ENCODE data around the gene WDR90. TPM values are rescaled to one million over a fixed set of nuclear protein-coding genes. Genes with fewer than 3 reads are reported as not detected.

Gene WDR90
- total RNA-seq, 1 donor from 2014 or later, result 77.2 TPM

DNA sequence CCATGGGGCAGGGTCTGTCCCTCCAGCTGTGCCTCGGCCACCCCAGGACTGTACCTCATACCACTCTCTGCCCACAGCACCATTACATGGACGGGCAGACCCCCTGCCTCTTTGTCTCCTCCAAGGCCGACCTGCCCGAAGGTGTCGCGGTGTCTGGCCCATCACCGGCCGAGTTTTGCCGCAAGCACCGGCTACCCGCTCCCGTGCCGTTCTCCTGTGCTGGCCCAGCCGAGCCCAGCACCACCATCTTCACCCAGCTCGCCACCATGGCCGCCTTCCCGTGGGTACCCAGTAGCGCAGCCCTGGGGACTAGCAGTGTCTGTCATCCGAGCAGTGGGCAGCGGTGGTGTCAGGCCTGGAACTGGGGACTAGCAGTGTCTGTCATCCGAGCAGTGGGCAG, 23.7 kb downstream of the WDR90 start:
- Mint-ChIP-seq H3K4me3 (ENCODE audit: low read depth) (no peak overlapping the region), H3K9me3 (no peaks in the 10 kb centered on the region), H3K27ac (no peak overlapping the region), H3K36me3 (ENCODE audit: low read depth) (peaks cover 10% of the 10 kb centered on the region), H3K27me3 (ENCODE audit: low read depth) (peaks cover 4% of the 10 kb centered on the region), H3K4me1 (ENCODE audit: low read depth) (no peaks in the 10 kb centered on the region)
- no peak for DNase-seq (ENCODE audit: low spot score)
- intact Hi-C loops (cut with micrococcal nuclease), result no loop called here

DNA sequence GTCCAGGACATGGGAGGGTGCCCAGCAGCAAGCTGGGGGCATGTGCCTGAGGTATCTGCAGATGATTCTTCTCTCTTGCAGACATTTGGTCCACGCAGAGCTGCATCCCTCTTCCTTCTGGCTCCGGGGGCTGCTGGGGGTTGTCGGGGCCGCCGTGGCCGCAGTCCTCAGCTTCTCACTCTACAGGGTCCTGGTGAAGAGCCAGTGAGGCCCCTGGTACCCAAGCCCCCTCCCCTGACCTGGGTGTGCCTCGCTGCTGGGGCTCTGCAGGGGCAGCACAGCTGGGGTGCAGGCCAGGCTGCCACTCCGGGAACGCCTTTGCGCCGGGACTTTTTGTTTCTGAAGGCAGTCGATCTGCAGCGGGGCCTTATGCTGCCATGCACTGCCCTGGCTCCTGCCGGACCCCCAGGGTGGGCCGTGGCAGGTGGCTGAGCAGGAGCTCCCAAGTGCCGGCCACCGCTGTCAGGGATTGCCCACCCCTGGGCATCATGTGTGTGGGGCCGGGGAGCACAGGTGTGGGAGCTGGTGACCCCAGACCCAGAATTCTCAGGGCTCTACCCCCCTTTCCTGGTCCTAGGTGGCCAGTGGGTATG, 24.3 kb downstream of the WDR90 start:
- peaks cover 10% of the 10 kb centered on the region for H3K36me3 Mint-ChIP-seq (ENCODE audit: low read depth)
- H3K4me3 Mint-ChIP-seq (ENCODE audit: low read depth), result no peak overlapping the region

DNA sequence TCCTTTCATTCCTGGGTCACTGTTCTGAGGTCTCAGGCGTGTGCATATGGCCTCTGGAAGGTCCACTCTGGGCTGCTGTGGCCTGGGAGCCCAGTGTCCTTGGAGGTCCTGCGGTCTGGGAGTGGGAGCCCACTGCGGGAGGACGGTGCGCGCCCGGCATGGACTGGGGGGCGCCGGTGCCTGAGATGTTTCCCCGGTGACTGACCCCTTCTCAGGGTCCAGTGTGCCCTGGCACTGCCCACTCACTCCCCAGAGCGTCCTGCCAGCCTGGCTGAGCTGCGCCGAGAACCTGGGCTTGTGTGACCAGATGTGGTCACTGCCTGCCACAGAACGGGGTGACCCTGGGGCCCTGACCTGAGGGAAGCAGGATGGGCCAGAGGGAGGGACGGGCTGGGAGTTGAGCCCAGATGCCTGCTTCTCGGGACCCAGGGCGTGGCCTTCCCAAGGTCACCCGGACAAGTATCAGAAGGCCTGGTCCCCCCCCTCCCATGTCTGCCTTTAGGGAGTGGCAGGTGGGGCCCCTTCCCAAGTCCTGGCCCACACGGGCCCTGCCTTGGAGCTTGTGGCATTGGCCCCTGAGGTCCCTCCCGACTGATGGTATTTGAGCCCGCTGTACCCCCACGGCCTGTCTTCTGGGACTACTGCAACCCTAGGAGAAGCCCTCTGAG, 25.2 kb downstream of the WDR90 start:
- H3K4me3 Mint-ChIP-seq (ENCODE audit: low read depth), result no peak overlapping the region
- no peak for DNase-seq (ENCODE audit: low spot score)
- H3K36me3 Mint-ChIP-seq (ENCODE audit: low read depth), result peaks cover 10% of the 10 kb centered on the region
- H3K27me3 Mint-ChIP-seq (ENCODE audit: low read depth), result peaks cover 4% of the 10 kb centered on the region
- no peaks in the 10 kb centered on the region for H3K9me3 Mint-ChIP-seq
- H3K4me1 Mint-ChIP-seq (ENCODE audit: low read depth), result peaks cover 3% of the 10 kb centered on the region
- no peak overlapping the region for H3K27ac Mint-ChIP-seq
- intact Hi-C loops (cut with micrococcal nuclease), result no loop called here

More for the DNA sequence above, 24.3 kb downstream of the WDR90 start:
- Mint-ChIP-seq H3K27ac (no peak overlapping the region), H3K9me3 (no peaks in the 10 kb centered on the region), H3K4me1 (ENCODE audit: low read depth) (no peaks in the 10 kb centered on the region), H3K27me3 (ENCODE audit: low read depth) (peaks cover 4% of the 10 kb centered on the region)
- no peak for DNase-seq (ENCODE audit: low spot score)
- intact Hi-C loops (cut with micrococcal nuclease), result no loop called here

DNA sequence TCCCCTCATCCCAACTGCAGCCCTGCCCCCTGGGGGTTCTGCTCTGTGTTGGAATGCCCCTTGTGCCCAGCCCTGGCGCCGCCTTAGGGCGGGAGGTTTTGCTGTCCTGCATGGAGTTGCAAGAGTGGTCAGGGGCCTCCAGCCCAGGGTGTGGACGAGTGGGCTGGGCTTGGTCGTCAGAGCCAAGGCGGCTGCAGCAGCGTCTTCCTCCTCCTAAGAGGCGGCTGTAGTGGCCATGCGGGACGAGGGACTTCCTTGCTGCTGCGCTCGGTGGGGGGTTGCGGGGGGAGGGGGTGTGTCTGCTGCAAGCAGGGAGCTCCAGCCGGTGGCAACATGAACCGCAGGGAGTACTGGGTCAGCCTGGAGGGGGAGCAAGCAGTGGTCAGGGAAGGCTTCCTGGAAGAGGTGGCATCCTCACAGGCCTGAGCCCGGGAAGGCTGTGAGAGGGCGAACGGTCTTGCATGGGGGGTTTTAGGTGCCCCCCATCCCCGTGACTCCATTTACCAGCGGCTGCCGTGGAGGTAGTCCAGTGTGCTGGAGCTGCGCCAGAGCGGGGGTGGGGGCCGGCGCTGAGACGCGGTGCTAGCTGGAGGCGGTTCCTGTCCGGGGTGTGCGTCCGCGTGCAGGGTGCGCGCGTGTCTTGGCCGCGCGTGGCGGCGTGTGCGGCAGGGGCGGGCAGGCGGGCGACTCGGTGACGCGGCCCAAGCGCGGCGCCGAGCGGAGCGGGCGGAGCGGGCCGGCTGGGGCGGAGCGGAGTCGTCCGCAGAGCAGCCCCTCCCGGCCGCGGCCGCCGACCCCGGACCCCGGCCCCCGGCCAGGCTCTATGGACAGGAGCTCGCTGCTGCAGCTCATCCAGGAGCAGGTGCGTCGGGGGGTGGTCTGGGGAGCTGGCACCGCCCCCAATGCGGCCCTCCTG, 26.1 kb downstream of the WDR90 start, which contains the start of gene RHBDL1:
Gene RHBDL1, plus strand, starts transcription at position 704 of the 916 bp plus-strand sequence. Its CDS starts 120 bp downstream, at position 824.
- Mint-ChIP-seq H3K9me3 (no peaks in the 10 kb centered on the region), H3K27me3 (ENCODE audit: low read depth) (peaks cover 4% of the 10 kb centered on the region), H3K27ac (no peak within 1 kb of the TSS), H3K4me3 (ENCODE audit: low read depth) (peak within 1 kb of the TSS; percentile 21), H3K36me3 (ENCODE audit: low read depth) (peaks cover 7% of the 10 kb centered on the region), H3K4me1 (ENCODE audit: low read depth) (peaks cover 3% of the 10 kb centered on the region)
- intact Hi-C loops (cut with micrococcal nuclease), result no loop called here
- DNase-seq (ENCODE audit: low spot score), result no peak

DNA sequence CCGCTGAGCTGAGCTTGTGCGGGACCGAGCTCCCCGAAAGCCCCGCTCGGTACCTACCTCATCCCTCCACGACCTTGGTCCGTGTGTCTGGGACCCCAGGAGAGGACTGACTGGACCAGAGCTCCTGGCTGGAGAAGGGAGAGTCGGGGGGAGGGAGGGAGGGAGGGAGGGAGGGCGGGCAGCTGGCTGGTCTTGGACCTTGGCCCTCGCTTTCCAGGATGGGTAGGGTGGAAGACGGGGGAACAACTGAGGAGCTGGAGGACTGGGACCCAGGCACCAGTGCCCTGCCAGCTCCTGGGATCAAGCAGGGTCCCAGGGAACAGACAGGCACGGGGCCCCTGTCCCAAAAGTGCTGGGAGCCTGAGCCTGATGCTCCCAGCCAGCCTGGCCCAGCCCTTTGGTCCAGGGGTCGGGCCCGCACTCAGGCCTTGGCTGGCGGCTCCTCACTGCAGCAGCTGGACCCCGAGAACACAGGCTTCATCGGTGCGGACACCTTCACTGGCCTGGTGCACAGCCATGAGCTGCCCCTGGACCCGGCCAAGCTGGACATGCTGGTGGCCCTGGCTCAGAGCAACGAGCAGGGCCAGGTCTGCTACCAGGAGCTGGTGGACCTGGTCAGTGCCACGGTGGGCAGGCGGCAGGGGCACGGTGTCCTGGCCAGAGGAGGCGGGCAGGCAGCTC, 26.9 kb downstream of the WDR90 start:
- peaks cover 7% of the 10 kb centered on the region for H3K36me3 Mint-ChIP-seq (ENCODE audit: low read depth)
- intact Hi-C loops (cut with micrococcal nuclease), result no loop called here
- H3K27ac Mint-ChIP-seq, result no peak overlapping the region
- no peak overlapping the region for H3K4me3 Mint-ChIP-seq (ENCODE audit: low read depth)
- H3K4me1 Mint-ChIP-seq (ENCODE audit: low read depth), result peaks cover 4% of the 10 kb centered on the region
- no peak for DNase-seq (ENCODE audit: low spot score)
- H3K27me3 Mint-ChIP-seq (ENCODE audit: low read depth), result peaks cover 4% of the 10 kb centered on the region
- H3K9me3 Mint-ChIP-seq, result no peaks in the 10 kb centered on the region

DNA sequence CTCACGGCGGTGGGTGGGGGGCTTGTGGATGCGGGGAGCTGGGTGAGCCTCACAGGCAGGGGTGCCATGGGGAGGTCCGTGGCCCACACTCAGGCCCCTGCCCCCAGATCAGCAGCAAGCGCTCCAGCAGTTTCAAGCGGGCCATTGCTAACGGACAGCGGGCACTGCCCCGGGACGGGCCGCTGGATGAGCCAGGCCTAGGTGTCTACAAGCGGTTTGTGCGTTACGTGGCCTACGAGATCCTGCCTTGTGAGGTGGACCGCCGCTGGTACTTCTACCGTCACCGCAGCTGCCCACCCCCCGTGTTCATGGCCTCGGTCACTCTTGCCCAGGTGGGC, 27.4 kb downstream of the WDR90 start:
- Mint-ChIP-seq H3K9me3 (no peaks in the 10 kb centered on the region), H3K27me3 (ENCODE audit: low read depth) (peaks cover 4% of the 10 kb centered on the region), H3K4me1 (ENCODE audit: low read depth) (peaks cover 8% of the 10 kb centered on the region), H3K36me3 (ENCODE audit: low read depth) (peaks cover 10% of the 10 kb centered on the region), H3K27ac (no peak overlapping the region), H3K4me3 (ENCODE audit: low read depth) (no peak overlapping the region)
- DNase-seq (ENCODE audit: low spot score), result no peak
- intact Hi-C loops (cut with micrococcal nuclease), result no loop called here

DNA sequence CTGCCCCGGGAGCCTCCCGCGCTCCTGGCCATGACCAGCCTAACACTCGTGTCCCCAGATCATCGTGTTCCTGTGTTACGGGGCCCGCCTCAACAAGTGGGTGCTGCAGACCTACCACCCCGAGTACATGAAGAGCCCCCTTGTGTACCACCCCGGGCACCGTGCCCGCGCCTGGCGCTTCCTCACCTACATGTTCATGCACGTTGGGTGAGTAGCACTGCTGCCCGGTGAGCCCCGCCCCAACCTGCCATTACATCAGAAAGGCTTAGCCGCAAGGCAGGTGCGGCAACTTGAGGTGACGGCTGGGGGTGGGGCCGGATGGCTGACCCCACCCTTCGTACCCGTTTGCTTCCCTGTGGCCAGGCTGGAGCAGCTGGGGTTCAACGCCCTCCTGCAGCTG, 27.7 kb downstream of the WDR90 start:
- H3K9me3 Mint-ChIP-seq, result no peaks in the 10 kb centered on the region
- intact Hi-C loops (cut with micrococcal nuclease), result no loop called here
- no peak overlapping the region for H3K27ac Mint-ChIP-seq
- H3K36me3 Mint-ChIP-seq (ENCODE audit: low read depth), result peaks cover 14% of the 10 kb centered on the region
- H3K4me1 Mint-ChIP-seq (ENCODE audit: low read depth), result peaks cover 8% of the 10 kb centered on the region
- no peak for DNase-seq (ENCODE audit: low spot score)
- no peak overlapping the region for H3K4me3 Mint-ChIP-seq (ENCODE audit: low read depth)
- H3K27me3 Mint-ChIP-seq (ENCODE audit: low read depth), result peaks cover 4% of the 10 kb centered on the region

DNA sequence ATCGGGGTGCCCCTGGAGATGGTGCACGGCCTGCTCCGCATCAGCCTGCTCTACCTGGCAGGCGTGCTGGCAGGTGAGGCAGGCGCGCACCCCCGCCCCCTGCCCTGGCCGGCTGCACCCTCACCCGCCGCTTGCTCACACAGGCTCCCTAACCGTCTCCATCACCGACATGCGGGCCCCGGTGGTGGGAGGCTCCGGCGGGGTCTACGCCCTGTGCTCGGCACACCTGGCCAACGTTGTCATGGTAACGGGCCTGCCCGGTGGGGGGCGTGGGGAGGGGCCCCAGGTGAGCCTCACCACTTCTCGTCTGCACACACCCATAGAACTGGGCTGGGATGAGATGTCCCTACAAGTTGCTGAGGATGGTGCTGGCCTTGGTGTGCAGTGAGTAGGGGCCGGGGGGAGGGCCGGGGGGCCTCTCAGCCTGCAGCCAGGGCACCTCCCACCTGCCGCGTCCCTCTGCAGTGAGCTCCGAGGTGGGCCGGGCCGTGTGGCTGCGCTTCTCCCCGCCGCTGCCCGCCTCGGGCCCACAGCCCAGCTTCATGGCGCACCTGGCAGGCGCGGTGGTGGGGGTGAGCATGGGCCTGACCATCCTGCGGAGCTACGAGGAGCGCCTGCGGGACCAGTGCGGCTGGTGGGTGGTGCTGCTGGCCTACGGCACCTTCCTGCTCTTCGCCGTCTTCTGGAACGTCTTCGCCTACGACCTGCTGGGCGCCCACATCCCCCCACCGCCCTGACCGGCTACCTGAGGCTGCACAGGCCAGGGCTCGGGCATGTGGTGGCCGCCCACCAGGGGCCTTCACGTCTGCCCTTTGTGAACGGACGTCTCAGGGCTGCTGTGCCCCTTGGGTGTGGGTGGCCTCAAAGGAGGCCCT, 28.4 kb downstream of the WDR90 start:
- intact Hi-C loops (cut with micrococcal nuclease), result no loop called here
- Mint-ChIP-seq H3K27ac (no peak overlapping the region), H3K27me3 (ENCODE audit: low read depth) (peaks cover 4% of the 10 kb centered on the region), H3K4me1 (ENCODE audit: low read depth) (peaks cover 11% of the 10 kb centered on the region), H3K4me3 (ENCODE audit: low read depth) (no peak overlapping the region), H3K36me3 (ENCODE audit: low read depth) (peaks cover 20% of the 10 kb centered on the region), H3K9me3 (no peaks in the 10 kb centered on the region)
- no peak for DNase-seq (ENCODE audit: low spot score)

DNA sequence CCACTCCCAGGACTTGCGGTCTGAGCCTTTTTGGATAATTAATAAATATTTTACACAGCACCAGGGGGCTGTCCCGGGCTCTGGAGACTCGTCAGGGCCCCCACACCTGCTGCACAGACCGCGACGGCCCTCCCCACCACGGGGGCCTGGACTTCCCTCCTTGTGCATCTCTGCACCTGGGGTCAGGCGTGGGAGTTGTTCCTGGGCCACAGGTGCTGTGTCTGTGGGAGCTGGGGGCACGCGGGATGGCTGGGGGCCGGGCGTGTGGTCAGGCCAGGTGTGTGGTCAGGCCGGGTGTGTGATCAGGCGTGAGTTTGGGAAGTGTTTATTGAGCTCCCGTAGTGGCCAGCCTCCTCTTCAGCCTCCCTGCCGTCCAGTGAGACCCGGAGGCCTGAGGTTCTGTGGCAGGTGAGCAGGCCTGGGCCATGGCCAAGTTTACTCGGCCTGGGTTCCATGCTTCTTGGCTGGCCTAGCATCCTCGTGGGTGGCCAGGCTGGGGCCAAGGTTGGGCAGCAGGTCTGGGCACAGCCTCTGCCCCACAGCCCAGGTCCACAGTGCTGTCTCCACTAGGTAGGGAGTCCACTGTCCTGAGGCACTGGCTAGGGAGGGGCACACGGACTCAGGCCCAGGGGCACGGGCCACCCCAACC, 29.2 kb downstream of the WDR90 start:
- intact Hi-C loops (cut with micrococcal nuclease), result no loop called here
- no peak for DNase-seq (ENCODE audit: low spot score)
- no peaks in the 10 kb centered on the region for H3K9me3 Mint-ChIP-seq
- no peak overlapping the region for H3K27ac Mint-ChIP-seq
- H3K4me3 Mint-ChIP-seq (ENCODE audit: low read depth), result no peak overlapping the region
- peaks cover 24% of the 10 kb centered on the region for H3K36me3 Mint-ChIP-seq (ENCODE audit: low read depth)
- H3K4me1 Mint-ChIP-seq (ENCODE audit: low read depth), result peaks cover 12% of the 10 kb centered on the region
- peaks cover 4% of the 10 kb centered on the region for H3K27me3 Mint-ChIP-seq (ENCODE audit: low read depth)

DNA sequence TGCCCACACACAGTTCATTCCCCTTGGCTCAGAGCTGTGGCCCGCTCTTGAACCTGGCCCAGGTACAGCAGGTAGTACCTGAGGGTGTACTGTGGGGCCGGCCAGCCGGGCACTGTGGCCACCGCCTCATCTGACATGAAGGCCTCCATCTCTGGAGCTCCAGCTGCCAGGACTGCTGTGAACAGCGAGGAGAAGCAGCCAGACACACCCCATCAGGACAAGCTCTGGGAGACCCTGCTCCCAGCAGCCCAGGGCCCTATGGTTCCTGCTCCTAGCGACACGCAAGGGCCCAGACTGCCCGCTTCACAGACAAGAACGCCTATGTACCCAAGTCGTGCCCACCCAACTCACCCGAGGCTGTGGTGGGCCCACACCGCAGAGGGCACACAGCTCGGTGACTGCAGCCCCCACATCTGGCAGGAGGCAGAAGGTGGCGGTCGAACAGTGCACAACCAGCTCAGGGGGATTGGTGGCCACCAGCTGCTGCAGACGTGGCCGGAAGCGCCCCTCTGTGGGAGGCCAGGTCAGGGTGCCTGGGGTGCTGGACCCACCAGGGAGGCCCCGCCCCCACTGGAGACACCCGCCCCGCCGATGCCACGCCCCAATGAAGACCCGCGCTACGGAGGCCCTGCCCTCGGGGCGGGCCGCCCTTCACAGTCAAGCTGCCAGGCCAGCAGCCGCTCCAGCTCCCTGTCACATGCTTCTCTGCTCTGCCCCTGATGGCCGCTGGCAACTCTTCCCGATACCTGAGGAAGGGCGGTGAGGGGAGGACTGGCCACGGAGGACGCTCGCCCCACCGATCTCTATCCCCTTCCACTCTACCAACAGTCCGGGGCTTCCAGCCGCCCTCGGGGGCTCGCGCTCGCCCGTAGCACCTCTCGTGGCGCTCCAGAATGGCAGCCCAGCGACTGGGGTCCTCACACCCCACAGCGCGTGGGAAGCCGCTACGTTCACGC, 30.0 kb downstream of the WDR90 start:
- Mint-ChIP-seq H3K4me3 (ENCODE audit: low read depth) (peak overlapping the region; percentile 70), H3K27me3 (ENCODE audit: low read depth) (peaks cover 4% of the 10 kb centered on the region), H3K27ac (peak overlapping the region; percentile 26), H3K36me3 (ENCODE audit: low read depth) (peaks cover 25% of the 10 kb centered on the region), H3K9me3 (no peaks in the 10 kb centered on the region), H3K4me1 (ENCODE audit: low read depth) (peaks cover 12% of the 10 kb centered on the region)
- intact Hi-C loops (cut with micrococcal nuclease), result no loop called here
- peak; percentile 54 for DNase-seq (ENCODE audit: low spot score)

Data from activated T-helper 2 cell treated with anti-CD3 and anti-CD28 coated beads, Interferon-gamma antibody, Interleukin-2, Interleukin-4, amounts not matched to agents 10 μg/mL and 5 μg/mL and 100 μg/mL, durations not matched to agents 14 hours and 24 hours and 36 hours (primary cell).